H1 (cell line): ENCODE results near the gene SLC39A11. TPM values are rescaled to one million over a fixed set of nuclear protein-coding genes. Genes with fewer than 3 reads are reported as not detected.

Experiments
- EP300 ChIP-seq, 2 experiments: IDR thresholded peaks; 1 replicate in 1 of 2; 2 replicates in 1 of 2; pipeline ENCODE4 v1.6.1; 2011 to 2012; ENCODE audit warnings: low read depth in 2 of 2, low read length in 2 of 2, mild to moderate bottlenecking in 2 of 2, borderline replicate concordance in 1 of 2, inconsistent platforms in 1 of 2, moderate library complexity in 1 of 2
- polyA plus RNA-seq, 7 experiments: library from polyadenylated mRNA; depleted of rRNA in 3 of 7; stranded (reverse) in 5 of 7; unstranded in 2 of 7; fragments of >200 nt in 5 of 7; fragments of 200-250 nt in 2 of 7; gene quantifications; 1 replicate in 5 of 7; 2 replicates in 1 of 7; 4 replicates in 1 of 7; pipeline versions ENCODE4 v1.2.1 to v1.2.3, GENCODE V29; 2011 to 2013; ENCODE audit warnings: missing spikeins in 2 of 7, mixed read lengths in 2 of 7
- total RNA-seq: library from RNA; stranded (reverse); fragmentation: NEBNext Ultra II Directional; extraction: Animal tissue kit (Norgen Biotek cat#: 25700); gene quantifications from 2 replicates; pipeline ENCODE4 v1.2.1, GENCODE V29; 2021

The SLC39A11 gene
- total and polyA plus RNA-seq, 2 of the 8 experiments (the other 6 are each of a cell fraction or from before 2014, with no cell fraction given): 12.2 to 19.6 TPM

DNA sequence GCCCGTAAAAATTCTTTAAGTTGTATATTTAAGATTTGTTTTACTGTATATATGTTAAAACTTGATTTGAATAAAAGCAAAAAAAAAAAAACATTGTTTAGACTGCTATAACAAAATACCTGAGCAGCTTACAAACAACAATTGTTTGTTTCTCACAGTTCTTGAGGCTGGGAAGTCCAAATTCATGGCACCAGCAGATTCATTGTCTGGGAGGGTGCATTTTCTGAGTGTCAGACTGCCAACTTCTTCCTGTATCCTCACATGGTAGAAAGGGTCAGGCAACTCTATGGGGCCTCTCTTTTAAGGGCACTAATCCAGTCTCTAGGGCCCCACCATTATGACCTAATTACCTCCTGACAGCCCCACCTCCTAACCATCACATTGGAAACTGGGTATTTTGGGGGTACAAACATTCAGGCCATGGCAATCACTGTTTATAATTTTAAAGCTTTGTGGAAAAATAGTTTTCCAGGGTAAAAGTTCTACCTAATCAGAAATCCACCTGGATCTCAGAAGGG is 281.4 kb downstream of the SLC39A11 start (continued):
- no peak for TF ChIP-seq EP300 (IDR thresholded peaks at IDR 0.05; ENCODE audit: borderline replicate concordance in 1 of 2, low read depth in 2 of 2, low read length in 2 of 2)
